Fibroblast of lung (primary cell): ENCODE data around the gene ME1. TPM values are rescaled to one million over a fixed set of nuclear protein-coding genes. Genes with fewer than 3 reads are reported as not detected.

Source experiments
- DNase-seq, 2 donors: peaks; one replicate each; pipeline versions ENCODE4 v3.0.0 to v3.0.0-alpha.2; 2010; ENCODE audit warnings: low read depth in 2 of 2
- H2AFZ ChIP-seq: 2 replicates; pipeline ENCODE4 v1.5.1; 2012; ENCODE audit warnings: low read length, control low read depth, inconsistent platforms
- H3K27ac ChIP-seq: 2 replicates; pipeline ENCODE4 v1.5.1; 2011; ENCODE audit warnings: low read length, control low read depth; ENCODE audit not compliant: insufficient read depth
- H3K27me3 ChIP-seq: 2 replicates; pipeline ENCODE4 v1.5.1; 2011; ENCODE audit warnings: mild to moderate bottlenecking, low read length; ENCODE audit not compliant: control insufficient read depth, insufficient read depth
- H3K36me3 ChIP-seq: 2 replicates; pipeline ENCODE4 v1.5.1; 2011; ENCODE audit warnings: low read length; ENCODE audit not compliant: control insufficient read depth, insufficient read depth
- H3K4me1 ChIP-seq: 2 replicates; pipeline ENCODE4 v1.5.1; 2011; ENCODE audit warnings: low read length; ENCODE audit not compliant: control insufficient read depth, insufficient read depth; ENCODE audit errors: extremely low read depth
- H3K4me2 ChIP-seq: 2 replicates; pipeline ENCODE4 v1.5.1; 2011; ENCODE audit warnings: low read length, control low read depth; ENCODE audit not compliant: insufficient read depth; ENCODE audit errors: extremely low read depth
- H3K4me3 ChIP-seq, 4 experiments: fragments of 200-600 bp in 1 of 4; sonication (generic) in 1 of 4; replicated peaks in 1 of 4; 2 replicates each; pipeline ENCODE4 v1.5.1; 2011 to 2016; ENCODE audit warnings: low read length in 4 of 4, low read depth in 3 of 4, mild to moderate bottlenecking in 3 of 4, control low read depth in 2 of 4, inconsistent platforms in 1 of 4, mixed read lengths in 1 of 4; ENCODE audit not compliant: insufficient read depth in 1 of 4; ENCODE audit errors: control extremely low read depth in 1 of 4
- H3K79me2 ChIP-seq: 2 replicates; pipeline ENCODE4 v1.5.1; 2012; ENCODE audit warnings: mild to moderate bottlenecking, low read length, inconsistent platforms; ENCODE audit not compliant: control insufficient read depth, insufficient read depth
- H3K9ac ChIP-seq: 2 replicates; pipeline ENCODE4 v1.5.1; 2011; ENCODE audit warnings: mild to moderate bottlenecking, low read length, control low read depth; ENCODE audit not compliant: insufficient read depth
- H3K9me3 ChIP-seq: 2 replicates; pipeline ENCODE4 v1.5.1; 2012; ENCODE audit warnings: low read depth, low read length; ENCODE audit not compliant: control insufficient read depth, insufficient read depth
- H4K20me1 ChIP-seq: 2 replicates; pipeline ENCODE4 v1.5.1; 2011; ENCODE audit warnings: low read length; ENCODE audit not compliant: control insufficient read depth, insufficient read depth; ENCODE audit errors: extremely low read depth
- CTCF ChIP-seq, 2 donors: IDR thresholded peaks in 1 of 2; conservative IDR thresholded peaks in 1 of 2; 1 replicate in 1 of 2; 2 replicates in 1 of 2; pipeline ENCODE4 v1.5.1; 2011 to 2012; ENCODE audit warnings: low read length in 2 of 2, control low read depth in 1 of 2, inconsistent platforms in 1 of 2, low read depth in 1 of 2, mild to moderate bottlenecking in 1 of 2
- EZH2 ChIP-seq: IDR thresholded peaks from 2 replicates; pipeline ENCODE4 v1.5.1; 2012; ENCODE audit warnings: low read length, control low read depth, mild to moderate bottlenecking; ENCODE audit errors: missing control alignments
- polyA plus RNA-seq, 2 donors: library from polyadenylated mRNA; depleted of rRNA in 1 of 2; stranded (reverse) in 1 of 2; unstranded in 1 of 2; fragments of >200 nt; gene quantifications; 2 replicates each; pipeline ENCODE4 v1.2.1, GENCODE V29; 2011 to 2012; ENCODE audit warnings: missing spikeins in 1 of 2
- total RNA-seq: library from RNA; depleted of rRNA; stranded (reverse); fragments of >200 nt; gene quantifications from 2 replicates; pipeline ENCODE4 v1.2.1, GENCODE V29; 2014

The ME1 gene
- total and polyA plus RNA-seq, 2 donors (not counting 1 experiment from before 2014, with no cell fraction given): 35.8 to 44.3 TPM

- H3K4me2 ChIP-seq: no peak overlapping the region
- DNase-seq: peak in 1 of 2 donors; percentile 53
These were observed 240.2 kb downstream of the ME1 start for GRCh38 chr6:83190626-83191025.

GRCh38 chr6:83188501-83188900 is 242.3 kb downstream of the ME1 start:
- Histone ChIP-seq H3K27ac (no peak overlapping the region), H3K4me1 (no peaks in the 10 kb centered on the region), H4K20me1 (no peaks in the 10 kb centered on the region), H3K4me3 (no peak overlapping the region), H2AFZ (no peak overlapping the region), H3K79me2 (peaks cover 45% of the 10 kb centered on the region), H3K9ac (no peak overlapping the region), H3K27me3 (no peaks in the 10 kb centered on the region), H3K36me3 (peaks cover 6% of the 10 kb centered on the region), H3K9me3 (no peaks in the 10 kb centered on the region), H3K4me2 (no peak overlapping the region)
- DNase-seq: no peak
- TF ChIP-seq EZH2 (no peak), CTCF (conservative IDR thresholded peaks at IDR 0.05 in 1 of 2, IDR thresholded peaks at IDR 0.05 in 1 of 2; ENCODE audit: low read depth in 1 of 2, low read length in 2 of 2) (no peak)

More at GRCh38 chr6:83190626-83191025, 240.2 kb downstream of the ME1 start:
- Histone ChIP-seq H2AFZ (no peak overlapping the region), H3K27me3 (no peaks in the 10 kb centered on the region), H3K79me2 (peaks cover 45% of the 10 kb centered on the region), H3K9ac (no peak overlapping the region), H3K4me3 (peak overlapping the region in 2 of 4 experiments; percentile 3 to 30), H4K20me1 (no peaks in the 10 kb centered on the region), H3K9me3 (no peaks in the 10 kb centered on the region), H3K27ac (no peak overlapping the region), H3K4me1 (no peaks in the 10 kb centered on the region), H3K36me3 (peaks cover 6% of the 10 kb centered on the region)
- no peak for TF ChIP-seq EZH2
- no peak for TF ChIP-seq CTCF (conservative IDR thresholded peaks at IDR 0.05 in 1 of 2, IDR thresholded peaks at IDR 0.05 in 1 of 2; ENCODE audit: low read depth in 1 of 2, low read length in 2 of 2)

GRCh38 chr6:83185096-83185495 is 245.8 kb downstream of the ME1 start:
- Histone ChIP-seq H3K9ac (no peak overlapping the region), H3K27me3 (no peaks in the 10 kb centered on the region), H2AFZ (no peak overlapping the region), H3K4me3 (no peak overlapping the region), H3K4me2 (no peak overlapping the region), H3K79me2 (peaks cover 19% of the 10 kb centered on the region), H3K36me3 (peaks cover 15% of the 10 kb centered on the region), H3K9me3 (no peaks in the 10 kb centered on the region), H4K20me1 (no peaks in the 10 kb centered on the region), H3K27ac (no peak overlapping the region), H3K4me1 (no peaks in the 10 kb centered on the region)
- TF ChIP-seq CTCF (conservative IDR thresholded peaks at IDR 0.05 in 1 of 2, IDR thresholded peaks at IDR 0.05 in 1 of 2; ENCODE audit: low read depth in 1 of 2, low read length in 2 of 2): no peak
- TF ChIP-seq EZH2: no peak
- DNase-seq: no peak
